Measurements from ENCODE around the gene PORCN. TPM values are rescaled to one million over a fixed set of nuclear protein-coding genes. Genes with fewer than 3 reads are reported as not detected.

Gene PORCN
- total RNA-seq, 1 donor, result 13.8 TPM

DNA sequence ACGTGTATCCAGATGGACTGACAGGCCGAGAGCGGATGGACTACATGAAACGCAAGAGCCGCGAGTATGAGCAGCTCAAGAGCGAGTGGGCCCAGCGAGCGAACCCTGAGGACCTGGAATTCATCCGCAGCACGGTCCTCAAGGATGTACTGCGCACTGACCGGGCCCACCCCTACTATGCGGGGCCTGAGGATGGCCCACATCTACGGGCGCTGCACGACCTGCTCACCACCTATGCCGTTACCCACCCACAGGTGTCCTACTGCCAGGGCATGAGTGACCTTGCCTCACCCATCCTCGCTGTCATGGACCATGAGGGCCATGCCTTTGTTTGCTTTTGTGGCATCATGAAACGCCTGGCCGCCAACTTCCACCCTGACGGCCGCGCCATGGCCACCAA, 50.8 kb downstream of the PORCN start:
- H3K79me2 ChIP-seq (ENCODE audit: insufficient read depth, low read length), result no peaks in the 10 kb centered on the region
- H3K4me2 ChIP-seq (ENCODE audit: insufficient read depth, low read length), result no peak overlapping the region
- no peak overlapping the region for H2AFZ ChIP-seq (ENCODE audit: low read length)
- H3K4me1 ChIP-seq (ENCODE audit: insufficient read depth, low read length), result peaks cover 3% of the 10 kb centered on the region
- no peaks in the 10 kb centered on the region for H3K27me3 ChIP-seq (ENCODE audit: insufficient read depth, low read length)
- peaks cover 5% of the 10 kb centered on the region for H4K20me1 ChIP-seq (ENCODE audit: insufficient read depth, low read length)
- TF ChIP-seq, protein P1, sequence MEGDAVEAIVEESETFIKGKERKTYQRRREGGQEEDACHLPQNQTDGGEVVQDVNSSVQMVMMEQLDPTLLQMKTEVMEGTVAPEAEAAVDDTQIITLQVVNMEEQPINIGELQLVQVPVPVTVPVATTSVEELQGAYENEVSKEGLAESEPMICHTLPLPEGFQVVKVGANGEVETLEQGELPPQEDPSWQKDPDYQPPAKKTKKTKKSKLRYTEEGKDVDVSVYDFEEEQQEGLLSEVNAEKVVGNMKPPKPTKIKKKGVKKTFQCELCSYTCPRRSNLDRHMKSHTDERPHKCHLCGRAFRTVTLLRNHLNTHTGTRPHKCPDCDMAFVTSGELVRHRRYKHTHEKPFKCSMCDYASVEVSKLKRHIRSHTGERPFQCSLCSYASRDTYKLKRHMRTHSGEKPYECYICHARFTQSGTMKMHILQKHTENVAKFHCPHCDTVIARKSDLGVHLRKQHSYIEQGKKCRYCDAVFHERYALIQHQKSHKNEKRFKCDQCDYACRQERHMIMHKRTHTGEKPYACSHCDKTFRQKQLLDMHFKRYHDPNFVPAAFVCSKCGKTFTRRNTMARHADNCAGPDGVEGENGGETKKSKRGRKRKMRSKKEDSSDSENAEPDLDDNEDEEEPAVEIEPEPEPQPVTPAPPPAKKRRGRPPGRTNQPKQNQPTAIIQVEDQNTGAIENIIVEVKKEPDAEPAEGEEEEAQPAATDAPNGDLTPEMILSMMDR (IDR thresholded peaks at IDR 0.05; ENCODE audit: extremely low read depth, low read depth, low read length), result no peak
- no peaks in the 10 kb centered on the region for H3K9me3 ChIP-seq (ENCODE audit: low read depth, low read length)
- H3K36me3 ChIP-seq (ENCODE audit: insufficient read depth, low read length), result peaks cover 19% of the 10 kb centered on the region
- H3K4me3 ChIP-seq (ENCODE audit: insufficient read depth, low read length), result no peak overlapping the region
- DNase-seq (ENCODE audit: insufficient read length, low spot score, missing footprints), result no peak
- no peak overlapping the region for H3K27ac ChIP-seq (ENCODE audit: low read depth, low read length)

DNA sequence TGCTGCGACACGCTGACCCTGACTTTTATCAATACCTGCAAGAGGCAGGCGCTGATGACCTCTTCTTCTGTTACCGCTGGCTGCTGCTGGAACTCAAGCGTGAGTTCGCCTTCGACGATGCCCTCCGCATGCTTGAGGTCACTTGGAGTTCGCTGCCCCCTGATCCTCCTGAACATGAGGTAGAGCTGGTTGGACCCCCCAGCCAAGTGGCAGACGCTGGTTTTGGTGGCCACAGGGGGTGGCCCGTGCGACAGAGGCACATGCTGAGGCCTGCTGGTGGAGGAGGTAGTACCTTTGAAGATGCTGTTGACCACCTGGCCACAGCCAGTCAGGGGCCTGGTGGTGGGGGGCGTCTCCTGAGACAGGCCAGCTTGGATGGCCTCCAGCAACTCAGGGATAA, 51.3 kb downstream of the PORCN start:
- Histone ChIP-seq H3K4me3 (ENCODE audit: insufficient read depth, low read length) (no peak overlapping the region), H3K9me3 (ENCODE audit: low read depth, low read length) (no peaks in the 10 kb centered on the region), H3K27ac (ENCODE audit: low read depth, low read length) (no peak overlapping the region), H3K4me2 (ENCODE audit: insufficient read depth, low read length) (no peak overlapping the region), H3K36me3 (ENCODE audit: insufficient read depth, low read length) (peaks cover 16% of the 10 kb centered on the region), H2AFZ (ENCODE audit: low read length) (no peak overlapping the region), H3K4me1 (ENCODE audit: insufficient read depth, low read length) (peaks cover 3% of the 10 kb centered on the region), H3K79me2 (ENCODE audit: insufficient read depth, low read length) (no peaks in the 10 kb centered on the region), H4K20me1 (ENCODE audit: insufficient read depth, low read length) (peaks cover 5% of the 10 kb centered on the region), H3K27me3 (ENCODE audit: insufficient read depth, low read length) (no peaks in the 10 kb centered on the region)
- TF ChIP-seq, protein P1 (IDR thresholded peaks at IDR 0.05; ENCODE audit: extremely low read depth, low read depth, low read length), result no peak
- DNase-seq (ENCODE audit: insufficient read length, low spot score, missing footprints), result no peak

DNA sequence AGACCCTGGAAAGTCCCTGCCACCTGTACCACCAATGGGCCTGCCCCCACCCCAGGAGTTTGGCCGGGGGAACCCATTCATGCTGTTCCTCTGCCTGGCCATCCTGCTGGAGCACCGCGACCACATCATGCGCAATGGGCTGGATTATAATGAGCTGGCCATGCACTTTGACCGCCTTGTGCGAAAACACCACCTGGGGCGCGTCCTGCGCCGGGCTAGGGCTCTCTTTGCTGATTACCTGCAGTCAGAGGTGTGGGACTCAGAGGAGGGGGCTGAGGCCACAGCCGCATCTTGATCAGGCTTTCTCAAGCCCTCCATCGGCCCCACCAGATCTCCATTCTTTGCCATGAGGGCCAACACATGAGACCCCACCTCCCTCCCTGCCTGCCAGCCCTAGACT, 51.9 kb downstream of the PORCN start:
- H2AFZ ChIP-seq (ENCODE audit: low read length), result no peak overlapping the region
- TF ChIP-seq, protein P1 (IDR thresholded peaks at IDR 0.05; ENCODE audit: extremely low read depth, low read depth, low read length), result no peak
- H3K79me2 ChIP-seq (ENCODE audit: insufficient read depth, low read length), result no peaks in the 10 kb centered on the region
- no peak for DNase-seq (ENCODE audit: insufficient read length, low spot score, missing footprints)
- H3K4me1 ChIP-seq (ENCODE audit: insufficient read depth, low read length), result peaks cover 3% of the 10 kb centered on the region
- no peak overlapping the region for H3K4me2 ChIP-seq (ENCODE audit: insufficient read depth, low read length)
- no peaks in the 10 kb centered on the region for H3K9me3 ChIP-seq (ENCODE audit: low read depth, low read length)
- no peak overlapping the region for H3K27ac ChIP-seq (ENCODE audit: low read depth, low read length)
- H4K20me1 ChIP-seq (ENCODE audit: insufficient read depth, low read length), result peaks cover 5% of the 10 kb centered on the region
- no peaks in the 10 kb centered on the region for H3K27me3 ChIP-seq (ENCODE audit: insufficient read depth, low read length)
- H3K36me3 ChIP-seq (ENCODE audit: insufficient read depth, low read length), result peaks cover 14% of the 10 kb centered on the region
- H3K4me3 ChIP-seq (ENCODE audit: insufficient read depth, low read length), result no peak overlapping the region

DNA sequence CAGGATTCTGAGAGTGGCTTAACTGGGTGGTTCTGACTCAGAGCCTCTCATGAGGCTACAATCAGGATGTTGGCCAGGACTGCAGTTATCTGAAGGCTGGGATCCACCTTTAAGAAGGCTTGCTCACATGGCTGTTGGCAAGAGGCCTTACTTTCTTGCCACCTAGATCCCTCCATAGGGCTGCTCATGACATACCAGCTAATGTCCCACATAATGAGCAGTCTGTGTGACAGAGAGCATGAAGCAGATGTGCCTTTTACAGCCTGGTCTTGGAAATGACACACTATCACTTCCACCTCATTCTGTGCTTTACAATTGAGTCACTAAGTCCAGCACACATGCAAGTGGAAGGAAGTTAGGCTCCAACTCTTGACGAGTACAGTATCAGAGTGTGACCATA, 61.2 kb downstream of the PORCN start:
- Histone ChIP-seq H2AFZ (ENCODE audit: low read length) (peak overlapping the region; percentile 47), H3K4me1 (ENCODE audit: insufficient read depth, low read length) (peaks cover 9% of the 10 kb centered on the region), H3K9me3 (ENCODE audit: low read depth, low read length) (no peaks in the 10 kb centered on the region), H3K27ac (ENCODE audit: low read depth, low read length) (peak overlapping the region; percentile 72), H3K36me3 (ENCODE audit: insufficient read depth, low read length) (peaks cover under 1% of the 10 kb centered on the region), H4K20me1 (ENCODE audit: insufficient read depth, low read length) (no peaks in the 10 kb centered on the region), H3K27me3 (ENCODE audit: insufficient read depth, low read length) (no peaks in the 10 kb centered on the region), H3K79me2 (ENCODE audit: insufficient read depth, low read length) (peaks cover 2% of the 10 kb centered on the region), H3K4me3 (ENCODE audit: insufficient read depth, low read length) (no peak overlapping the region), H3K4me2 (ENCODE audit: insufficient read depth, low read length) (no peak overlapping the region)
- DNase-seq (ENCODE audit: insufficient read length, low spot score, missing footprints), result no peak
- TF ChIP-seq, protein P1 (IDR thresholded peaks at IDR 0.05; ENCODE audit: extremely low read depth, low read depth, low read length), result no peak

Other genes starting within 250 kb of the PORCN start
- gene SSX3, start 152.3 kb upstream of the PORCN start, total RNA-seq, result not detected in 2 replicates
- gene SSX4, start 125.5 kb upstream of the PORCN start, total RNA-seq, result not detected in 2 replicates
- not detected in 2 replicates for gene SSX4B, start 97.0 kb upstream of the PORCN start, total RNA-seq
- 48.9 and 52.8 TPM in 2 replicates for gene SLC38A5, start 38.7 kb upstream of the PORCN start, total RNA-seq
- gene FTSJ1, start 32.8 kb upstream of the PORCN start, total RNA-seq, result 67.3 and 67.5 TPM in 2 replicates
- gene EBP, start 12.8 kb downstream of the PORCN start, total RNA-seq, result 45.6 and 64.8 TPM in 2 replicates
- 8.8 and 10.1 TPM in 2 replicates for gene TBC1D25, start 30.7 kb downstream of the PORCN start, total RNA-seq
- 441 and 527 TPM in 2 replicates for gene RBM3, start 65.5 kb downstream of the PORCN start, total RNA-seq
- 78.1 and 88.7 TPM in 2 replicates for gene WDR13, start 88.5 kb downstream of the PORCN start, total RNA-seq
- gene WAS, start 174.8 kb downstream of the PORCN start, total RNA-seq, result 0.36 TPM in 1 of 2 replicates, not detected in the other
- 2.5 and 2.7 TPM in 2 replicates for gene SUV39H1, start 187.7 kb downstream of the PORCN start, total RNA-seq

All from osteoblast (primary cell).